T-cell (primary cell): ENCODE data around the gene LLGL1. TPM values are rescaled to one million over a fixed set of nuclear protein-coding genes. Genes with fewer than 3 reads are reported as not detected.

Source experiments
- ATAC-seq, 4 experiments: fragments of 200-7000 bp in 3 of 4; fragments of 150-1000 bp in 1 of 4; cut with Tn5 transposase; replicated peaks in 1 of 4; 1 replicate in 3 of 4; 2 replicates in 1 of 4; pipeline ENCODE4 v1.10.0; 2021; ENCODE audit warnings: moderate library complexity in 3 of 4, mild to moderate bottlenecking in 2 of 4, moderate number of reproducible peaks in 1 of 4
- CTCF ChIA-PET, 2 donors: fragments of 300-600 bp; sonication (Branson Sonifier 250); formaldehyde crosslinking; loops; one replicate each; lab custom pipeline; 2022; ENCODE audit warnings: antibody characterized with exemption in 2 of 2; lab: Charles Lee
- POLR2A ChIA-PET, 2 donors: fragments of 300-600 bp; sonication (Branson Sonifier 250); formaldehyde crosslinking; loops; one replicate each; lab custom pipeline; 2022; ENCODE audit warnings: antibody characterized with exemption in 2 of 2; lab: Charles Lee
- DNase-seq, 35 experiments: peaks; one replicate each; pipeline versions ENCODE4 v3.0.0 to v3.0.0-alpha.2; 2013 to 2023
- H3K27ac ChIP-seq: one replicate; pipeline ENCODE4 v1.5.1; 2013; ENCODE audit warnings: low read length
- H3K27me3 ChIP-seq, 2 experiments: replicated peaks in 1 of 2; 1 replicate in 1 of 2; 2 replicates in 1 of 2; pipeline versions ENCODE4 v1.6.1 to v1.7.0; 2013; ENCODE audit warnings: low read length in 1 of 2, mixed read lengths in 1 of 2; ENCODE audit not compliant: control insufficient read depth in 2 of 2, insufficient read depth in 2 of 2; ENCODE audit errors: extremely low read depth in 1 of 2
- H3K36me3 ChIP-seq, 2 donors: 1 replicate in 1 of 2; 2 replicates in 1 of 2; pipeline versions ENCODE4 v1.6.1 to v1.7.0; 2013; ENCODE audit warnings: low read length in 1 of 2; ENCODE audit not compliant: control insufficient read depth in 2 of 2, insufficient read depth in 1 of 2; ENCODE audit errors: extremely low read depth in 1 of 2
- H3K4me1 ChIP-seq, 2 experiments: 1 replicate in 1 of 2; 2 replicates in 1 of 2; pipeline versions ENCODE4 v1.6.1 to v1.7.0; 2013; ENCODE audit warnings: low read length in 2 of 2, mixed read lengths in 1 of 2; ENCODE audit not compliant: insufficient read depth in 2 of 2, control insufficient read depth in 1 of 2; ENCODE audit errors: extremely low read depth in 1 of 2
- H3K4me3 ChIP-seq, 2 donors: 1 replicate in 1 of 2; 2 replicates in 1 of 2; pipeline versions ENCODE4 v1.5.1 to v1.7.0; 2013; ENCODE audit warnings: mild to moderate bottlenecking in 2 of 2, low read length in 1 of 2, moderate library complexity in 1 of 2; ENCODE audit not compliant: control insufficient read depth in 1 of 2; ENCODE audit errors: extremely low read depth in 1 of 2
- H3K9me3 ChIP-seq: 2 replicates; pipeline ENCODE4 v1.7.0; 2013
- H3K27ac Mint-ChIP-seq, 2 donors: one replicate each; pipeline ENCODE4 v1.8.0; 2020 to 2021; ENCODE audit warnings: mild to moderate bottlenecking in 2 of 2, mixed read lengths in 2 of 2
- H3K27me3 Mint-ChIP-seq, 2 donors: one replicate each; pipeline ENCODE4 v1.8.0; 2021 to 2022; ENCODE audit warnings: mixed read lengths in 2 of 2
- H3K36me3 Mint-ChIP-seq: one replicate; pipeline ENCODE4 v1.8.0; 2021; ENCODE audit warnings: mixed read lengths
- H3K4me1 Mint-ChIP-seq, 3 donors: one replicate each; pipeline ENCODE4 v1.8.0; 2020 to 2022; ENCODE audit warnings: mixed read lengths in 3 of 3, mild to moderate bottlenecking in 1 of 3
- H3K4me3 Mint-ChIP-seq, 3 donors: one replicate each; pipeline ENCODE4 v1.8.0; 2020 to 2022; ENCODE audit warnings: mild to moderate bottlenecking in 3 of 3, mixed read lengths in 3 of 3, moderate library complexity in 3 of 3
- H3K9me3 Mint-ChIP-seq, 3 donors: one replicate each; pipeline ENCODE4 v1.8.0; 2020 to 2022; ENCODE audit warnings: mixed read lengths in 3 of 3
- WGBS: methylation state at CpG from one replicate; pipeline ENCODE4 v1.1.5; 2013; ENCODE audit warnings: missing lambda C conversion rate; ENCODE audit not compliant: insufficient coverage; 5-methylcytosine and 5-hydroxymethylcytosine counted together
- total RNA-seq, 35 experiments: library from RNA in 6 of 35; stranded (reverse) in 6 of 35; fragments of 120-200 nt in 1 of 35; gene quantifications; one replicate each; pipeline versions ENCODE4 v1.2.1 to v1.2.4 and lab custom pipeline; 2013 to 2026

The LLGL1 gene
- total RNA-seq, 5 donors from 2014 or later (not counting 1 experiment from before 2014, with no cell fraction given) = 13.1 to 24.3 (median 23.2) TPM

- no peaks in the 10 kb centered on the region for H3K4me1 ChIP-seq
- no peak overlapping the region for H3K4me3 ChIP-seq
- no peaks in the 10 kb centered on the region for H3K9me3 ChIP-seq
- Mint-ChIP-seq H3K4me3 (no peak overlapping the region), H3K9me3 (no peaks in the 10 kb centered on the region), H3K36me3 (peaks cover 34% of the 10 kb centered on the region), H3K4me1 (no peaks in the 10 kb centered on the region), H3K27me3 (no peaks in the 10 kb centered on the region), H3K27ac (no peak overlapping the region)
- no peaks in the 10 kb centered on the region for H3K27me3 ChIP-seq
- DNase-seq (no peak), ATAC-seq (no peak)
- ChIA-PET CTCF (no interaction called here), POLR2A (no interaction called here)
- WGBS = 94% methylated on average over 13 of the region's 18 CpGs
- H3K36me3 ChIP-seq = peaks cover 13 to 45% of the 10 kb centered on the region in 2 donors
- no peak overlapping the region for H3K27ac ChIP-seq
These were observed 11.1 kb downstream of the LLGL1 start for GRCh38 chr17:18236494-18236893.

GRCh38 chr17:18237461-18237860 is 12.0 kb downstream of the LLGL1 start:
- H3K27ac ChIP-seq = no peak overlapping the region

GRCh38 chr17:18238299-18238698 is 12.9 kb downstream of the LLGL1 start:
- Mint-ChIP-seq H3K27me3 (no peaks in the 10 kb centered on the region), H3K9me3 (no peaks in the 10 kb centered on the region), H3K4me3 (no peak overlapping the region), H3K27ac (no peak overlapping the region), H3K36me3 (peaks cover 34% of the 10 kb centered on the region), H3K4me1 (no peaks in the 10 kb centered on the region)
- Histone ChIP-seq H3K4me1 (no peaks in the 10 kb centered on the region), H3K9me3 (no peaks in the 10 kb centered on the region), H3K27ac (no peak overlapping the region), H3K27me3 (no peaks in the 10 kb centered on the region), H3K4me3 (no peak overlapping the region), H3K36me3 (peaks cover 5 to 43% of the 10 kb centered on the region in 2 donors)
- 93% methylated on average over 17 of the region's 18 CpGs for WGBS
- no peak for DNase-seq
- ATAC-seq = no peak
- ChIA-PET POLR2A (no interaction called here), CTCF (no interaction called here)

More at GRCh38 chr17:18237461-18237860, 12.0 kb downstream of the LLGL1 start:
- no peaks in the 10 kb centered on the region for H3K9me3 Mint-ChIP-seq
- DNase-seq = no peak
- ChIA-PET CTCF (no interaction called here), POLR2A (no interaction called here)
- Histone ChIP-seq H3K27me3 (no peaks in the 10 kb centered on the region), H3K4me3 (no peak overlapping the region), H3K9me3 (no peaks in the 10 kb centered on the region), H3K4me1 (no peaks in the 10 kb centered on the region), H3K36me3 (peaks cover 10 to 47% of the 10 kb centered on the region in 2 donors)
- H3K36me3 Mint-ChIP-seq = peaks cover 34% of the 10 kb centered on the region
- H3K27me3 Mint-ChIP-seq = no peaks in the 10 kb centered on the region
- no peaks in the 10 kb centered on the region for H3K4me1 Mint-ChIP-seq
- no peak for ATAC-seq
- 96% methylated on average over 15 of the region's 20 CpGs for WGBS
- H3K4me3 Mint-ChIP-seq = no peak overlapping the region
- H3K27ac Mint-ChIP-seq = no peak overlapping the region

- H3K36me3 ChIP-seq = peaks cover 16 to 35% of the 10 kb centered on the region in 2 donors
- no peak overlapping the region for H3K27ac ChIP-seq
- Mint-ChIP-seq H3K27me3 (no peaks in the 10 kb centered on the region), H3K9me3 (no peaks in the 10 kb centered on the region), H3K36me3 (peaks cover 29% of the 10 kb centered on the region), H3K27ac (no peak overlapping the region), H3K4me1 (no peaks in the 10 kb centered on the region), H3K4me3 (no peak overlapping the region)
- POLR2A ChIA-PET = no interaction called here
- DNase-seq (no peak), ATAC-seq (no peak)
- H3K4me1 ChIP-seq = no peaks in the 10 kb centered on the region
- 97% methylated on average over 19 of the region's 19 CpGs for WGBS
- CTCF ChIA-PET = no interaction called here
- no peak overlapping the region for H3K4me3 ChIP-seq
- no peaks in the 10 kb centered on the region for H3K9me3 ChIP-seq
- H3K27me3 ChIP-seq = no peaks in the 10 kb centered on the region
These were observed 15.0 kb downstream of the LLGL1 start for GRCh38 chr17:18240449-18240848.

- 90% methylated on average over 26 of the region's 28 CpGs for WGBS
These were observed 15.9 kb downstream of the LLGL1 start for GRCh38 chr17:18241229-18241871.

GRCh38 chr17:18245038-18245776 is 19.8 kb downstream of the LLGL1 start:
- Histone ChIP-seq H3K4me3 (no peak overlapping the region), H3K9me3 (no peaks in the 10 kb centered on the region), H3K4me1 (peaks cover 0 to 5% of the 10 kb centered on the region in 2 experiments), H3K36me3 (peaks cover 25 to 57% of the 10 kb centered on the region in 2 donors), H3K27ac (no peak overlapping the region), H3K27me3 (no peaks in the 10 kb centered on the region)
- POLR2A ChIA-PET = no interaction called here
- Mint-ChIP-seq H3K27me3 (no peaks in the 10 kb centered on the region), H3K4me3 (no peak overlapping the region), H3K27ac (no peak overlapping the region), H3K36me3 (peaks cover 24% of the 10 kb centered on the region), H3K4me1 (peaks cover 0 to 9% (median 2%) of the 10 kb centered on the region in 3 donors), H3K9me3 (no peaks in the 10 kb centered on the region)
- 92% methylated on average over 21 of the region's 21 CpGs for WGBS
- CTCF ChIA-PET = no interaction called here
- DNase-seq = no peak
- no peak for ATAC-seq

More at GRCh38 chr17:18241229-18241871, 15.9 kb downstream of the LLGL1 start:
- Mint-ChIP-seq H3K9me3 (no peaks in the 10 kb centered on the region), H3K4me3 (no peak overlapping the region), H3K36me3 (peaks cover 25% of the 10 kb centered on the region), H3K27ac (no peak overlapping the region), H3K27me3 (no peaks in the 10 kb centered on the region), H3K4me1 (no peaks in the 10 kb centered on the region)
- DNase-seq (no peak), ATAC-seq (no peak)
- peaks cover 17 to 39% of the 10 kb centered on the region in 2 donors for H3K36me3 ChIP-seq
- no peak overlapping the region for H3K27ac ChIP-seq
- H3K27me3 ChIP-seq = no peaks in the 10 kb centered on the region
- POLR2A ChIA-PET = no interaction called here
- no peak overlapping the region for H3K4me3 ChIP-seq
- H3K4me1 ChIP-seq = no peaks in the 10 kb centered on the region
- H3K9me3 ChIP-seq = no peaks in the 10 kb centered on the region
- CTCF ChIA-PET = no interaction called here
